ENCODE data around the gene ELOVL5.
"Not testable (repeated sequence)": the region's sequence is repeated elsewhere in the genome, so short reads cannot be mapped to it uniquely, and the experiment has no call there.

DNA sequence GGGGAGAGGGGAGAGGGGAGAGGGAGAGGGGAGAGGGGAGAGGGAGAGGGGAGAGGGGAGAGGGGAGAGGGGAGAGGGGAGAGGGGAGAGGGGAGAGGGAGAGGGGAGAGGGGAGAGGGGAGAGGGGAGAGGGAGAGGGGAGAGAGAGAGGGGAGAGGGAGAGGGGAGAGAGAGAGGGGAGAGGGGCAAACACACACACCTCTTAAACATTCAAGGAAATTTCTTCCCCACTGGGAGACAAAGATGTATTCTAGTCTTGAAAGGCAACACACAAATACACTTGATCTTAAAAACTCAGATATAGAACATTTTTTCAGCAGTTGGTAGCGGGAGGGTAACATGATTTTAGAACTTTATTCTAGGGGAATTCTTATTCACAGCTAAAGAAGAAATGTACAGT is 42.5 kb downstream of the ELOVL5 start:
- not testable (repeated sequence) for TF ChIP-seq POLR2AphosphoS5 (IDR thresholded peaks at IDR 0.05; ENCODE audit: borderline replicate concordance, low read depth, low read length); FOXP2 (optimal IDR thresholded peaks at IDR 0.05; ENCODE audit: control extremely low read depth, extremely low read length, insufficient read depth)
